ENCODE measurements around the gene TMEM258.

Gene TMEM258

GRCh38 chr11:61811831-61812230 lies 19.4 kb upstream of the TMEM258 start:
- TF ChIP-seq ISL1 (CRISPR knock-in tag; IDR thresholded peaks at IDR 0.05) (no peak), CSRNP3 (CRISPR knock-in tag; IDR thresholded peaks at IDR 0.05) (no peak), PPARA (CRISPR knock-in tag; IDR thresholded peaks at IDR 0.05; ENCODE audit: borderline replicate concordance) (no peak), TOX (CRISPR knock-in tag; IDR thresholded peaks at IDR 0.05; ENCODE audit: borderline replicate concordance) (no peak), TSHZ2 (CRISPR knock-in tag; IDR thresholded peaks at IDR 0.05) (no peak), ZNF70 (CRISPR knock-in tag; IDR thresholded peaks at IDR 0.05) (no peak), ZFP30 (CRISPR knock-in tag; IDR thresholded peaks at IDR 0.05) (no peak), GLIS3 (CRISPR knock-in tag; IDR thresholded peaks at IDR 0.05) (no peak), ZNF565 (CRISPR knock-in tag; conservative IDR thresholded peaks at IDR 0.05; ENCODE audit: low read depth) (no peak), SNAI2 (CRISPR knock-in tag; IDR thresholded peaks at IDR 0.05) (no peak), ZC3H10 (CRISPR knock-in tag; IDR thresholded peaks at IDR 0.05) (no peak), ESRRG (CRISPR knock-in tag; IDR thresholded peaks at IDR 0.05) (no peak), ARNTL (CRISPR knock-in tag; IDR thresholded peaks at IDR 0.05; ENCODE audit: borderline replicate concordance, low read depth) (no peak), RARB (CRISPR knock-in tag; IDR thresholded peaks at IDR 0.05) (no peak)
- ATAC-seq = no peak

GRCh38 chr11:61810671-61811175 lies 18.3 kb upstream of the TMEM258 start:
- no peak for ATAC-seq
- TF ChIP-seq ZNF70 (CRISPR knock-in tag; IDR thresholded peaks at IDR 0.05) (no peak), PATZ1 (CRISPR knock-in tag; IDR thresholded peaks at IDR 0.05; ENCODE audit: borderline replicate concordance) (no peak), ISL1 (CRISPR knock-in tag; IDR thresholded peaks at IDR 0.05) (no peak)

- ATAC-seq = no peak
- TF ChIP-seq ISL1 (CRISPR knock-in tag; IDR thresholded peaks at IDR 0.05) (no peak), ZNF70 (CRISPR knock-in tag; IDR thresholded peaks at IDR 0.05) (no peak), CSRNP3 (CRISPR knock-in tag; IDR thresholded peaks at IDR 0.05) (no peak), OSR1 (CRISPR knock-in tag; IDR thresholded peaks at IDR 0.05) (no peak), CSDC2 (CRISPR knock-in tag; IDR thresholded peaks at IDR 0.05) (no peak), GLIS3 (CRISPR knock-in tag; IDR thresholded peaks at IDR 0.05) (no peak), BACH2 (CRISPR knock-in tag; IDR thresholded peaks at IDR 0.05; ENCODE audit: borderline replicate concordance) (no peak), ZFP30 (CRISPR knock-in tag; IDR thresholded peaks at IDR 0.05) (no peak), RARB (CRISPR knock-in tag; IDR thresholded peaks at IDR 0.05) (no peak), PATZ1 (CRISPR knock-in tag; IDR thresholded peaks at IDR 0.05; ENCODE audit: borderline replicate concordance) (no peak), CREB5 (CRISPR knock-in tag; IDR thresholded peaks at IDR 0.05; ENCODE audit: low read depth) (no peak), PPARA (CRISPR knock-in tag; IDR thresholded peaks at IDR 0.05; ENCODE audit: borderline replicate concordance) (no peak), ESRRG (CRISPR knock-in tag; IDR thresholded peaks at IDR 0.05) (no peak)
Measured at GRCh38 chr11:61806785-61807184, 14.4 kb upstream of the TMEM258 start.
